IPS DF 19.7 (cell line): ENCODE measurements around the gene KLHL21.

Experiments used
- DNase-seq: peaks from one replicate; pipeline ENCODE4 v3.0.0-alpha.2; 2013; ENCODE audit warnings: low read depth, low spot score

KLHL21 gene

DNA sequence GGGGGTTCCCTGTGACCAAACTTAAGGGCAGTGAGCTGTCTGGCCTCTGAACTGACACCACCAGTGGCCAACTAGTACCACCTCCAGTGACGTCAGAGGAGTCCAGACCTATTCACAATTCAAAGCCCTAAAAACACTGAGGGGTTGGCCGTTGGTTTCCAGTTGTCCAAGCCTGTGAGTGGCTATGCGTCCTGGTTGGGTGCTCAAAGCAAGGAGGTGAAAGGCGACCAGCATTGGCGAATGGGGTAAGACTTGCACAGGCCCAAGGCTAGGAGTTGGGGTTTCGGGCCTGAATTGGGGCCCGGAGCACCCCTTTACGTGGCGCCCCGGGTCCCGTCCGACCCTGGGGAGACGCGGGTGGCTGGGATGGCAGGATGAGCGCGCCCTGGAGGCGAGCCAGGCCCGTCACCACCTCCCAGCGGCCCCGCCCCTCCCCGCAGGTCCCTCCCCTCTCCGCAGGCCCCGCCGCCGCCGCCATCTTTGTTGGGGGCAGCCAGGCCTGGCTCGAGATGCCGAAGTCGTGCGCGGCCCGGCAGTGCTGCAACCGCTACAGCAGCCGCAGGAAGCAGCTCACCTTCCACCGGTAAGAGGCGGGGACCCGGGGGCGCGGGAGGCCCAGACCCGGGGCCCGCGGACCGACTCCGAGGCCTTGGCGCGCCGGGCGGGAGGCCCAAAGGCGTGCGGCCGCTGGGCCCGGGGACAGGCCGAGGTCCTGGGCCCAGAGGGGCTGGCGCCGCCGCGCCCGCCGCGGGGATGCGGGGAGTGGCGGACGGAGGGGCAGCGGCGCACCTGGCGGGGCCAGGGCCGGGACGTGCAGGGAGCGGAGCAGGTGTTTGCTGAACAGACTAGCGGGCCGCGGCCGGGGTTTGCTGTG, 22.3 kb upstream of the KLHL21 start, which contains the start of gene THAP3:
THAP3 (plus strand) TSS at position 159 of the 874 bp plus-strand sequence; CDS start at position 510, 351 bp downstream.
- no peak for DNase-seq

DNA sequence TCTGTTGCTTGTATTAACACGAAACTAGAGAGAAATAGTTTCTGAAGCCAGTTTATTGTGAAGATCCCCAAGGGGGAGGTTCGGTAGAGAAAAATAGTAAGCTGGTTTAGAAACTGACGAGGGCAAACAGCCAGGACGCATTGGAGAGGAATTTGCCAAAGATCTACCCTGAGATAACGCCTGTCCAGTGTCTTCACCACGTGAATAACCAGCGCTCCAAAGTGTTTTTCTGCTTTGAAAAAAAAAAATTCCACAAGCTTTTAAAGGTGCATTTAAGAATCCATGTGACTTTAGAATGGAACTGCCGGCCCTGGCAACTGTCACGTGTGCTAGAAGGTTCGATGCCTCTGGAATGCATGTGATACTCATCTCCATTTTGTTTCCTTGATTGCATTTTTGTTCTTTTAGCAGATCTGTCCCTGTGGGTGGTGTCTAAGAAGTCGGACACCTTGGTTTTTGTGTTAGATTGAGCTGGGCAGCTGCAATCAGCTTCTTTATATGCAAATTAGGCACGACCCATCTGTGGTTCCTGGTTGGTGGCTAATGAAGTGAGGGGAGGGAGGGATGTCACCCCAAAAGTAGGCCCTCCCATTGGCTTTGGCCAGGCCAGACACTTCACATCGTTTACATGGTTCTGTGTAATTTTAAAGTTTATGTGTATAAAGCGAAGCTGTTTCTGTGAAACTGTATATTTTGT, 20.7 kb upstream of the KLHL21 start:
- no peak for DNase-seq

DNA sequence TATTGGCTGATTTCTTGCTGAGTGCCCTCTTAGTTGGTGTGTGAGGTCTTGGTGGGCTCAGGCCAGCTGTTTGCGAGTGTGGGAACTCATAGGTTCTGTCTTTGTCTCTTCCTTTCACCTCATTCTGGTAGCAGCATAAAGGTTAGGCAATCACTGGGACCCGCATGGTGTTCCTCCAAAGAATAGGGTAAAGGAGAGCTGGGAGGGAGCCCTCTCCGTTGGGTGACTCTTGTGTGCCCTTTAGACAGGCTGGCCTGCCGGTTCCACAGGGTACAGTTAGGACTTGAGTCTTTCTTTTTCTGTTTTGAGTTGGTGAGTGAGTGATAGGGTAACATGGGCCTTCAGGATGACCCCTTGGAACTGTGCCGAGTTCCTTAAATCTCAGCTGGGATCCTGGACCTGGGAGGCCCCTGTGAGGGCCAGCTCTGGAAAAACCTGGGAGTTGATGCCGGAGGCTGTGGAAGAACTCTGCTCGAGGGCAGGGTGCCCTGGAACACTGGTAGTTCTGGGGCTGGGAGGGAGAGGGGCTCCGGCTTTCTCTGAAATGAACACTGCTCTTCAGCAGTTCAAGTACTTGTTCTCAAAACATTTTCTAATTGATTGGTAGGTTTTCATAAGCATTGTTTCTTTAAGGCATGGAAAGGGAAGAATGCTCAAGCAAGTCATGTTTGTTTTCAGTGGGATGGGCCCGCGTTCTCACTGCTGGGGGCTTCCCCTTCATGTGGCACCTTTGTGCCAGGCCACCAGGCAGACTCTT, 19.9 kb upstream of the KLHL21 start:
- no peak for DNase-seq

DNA sequence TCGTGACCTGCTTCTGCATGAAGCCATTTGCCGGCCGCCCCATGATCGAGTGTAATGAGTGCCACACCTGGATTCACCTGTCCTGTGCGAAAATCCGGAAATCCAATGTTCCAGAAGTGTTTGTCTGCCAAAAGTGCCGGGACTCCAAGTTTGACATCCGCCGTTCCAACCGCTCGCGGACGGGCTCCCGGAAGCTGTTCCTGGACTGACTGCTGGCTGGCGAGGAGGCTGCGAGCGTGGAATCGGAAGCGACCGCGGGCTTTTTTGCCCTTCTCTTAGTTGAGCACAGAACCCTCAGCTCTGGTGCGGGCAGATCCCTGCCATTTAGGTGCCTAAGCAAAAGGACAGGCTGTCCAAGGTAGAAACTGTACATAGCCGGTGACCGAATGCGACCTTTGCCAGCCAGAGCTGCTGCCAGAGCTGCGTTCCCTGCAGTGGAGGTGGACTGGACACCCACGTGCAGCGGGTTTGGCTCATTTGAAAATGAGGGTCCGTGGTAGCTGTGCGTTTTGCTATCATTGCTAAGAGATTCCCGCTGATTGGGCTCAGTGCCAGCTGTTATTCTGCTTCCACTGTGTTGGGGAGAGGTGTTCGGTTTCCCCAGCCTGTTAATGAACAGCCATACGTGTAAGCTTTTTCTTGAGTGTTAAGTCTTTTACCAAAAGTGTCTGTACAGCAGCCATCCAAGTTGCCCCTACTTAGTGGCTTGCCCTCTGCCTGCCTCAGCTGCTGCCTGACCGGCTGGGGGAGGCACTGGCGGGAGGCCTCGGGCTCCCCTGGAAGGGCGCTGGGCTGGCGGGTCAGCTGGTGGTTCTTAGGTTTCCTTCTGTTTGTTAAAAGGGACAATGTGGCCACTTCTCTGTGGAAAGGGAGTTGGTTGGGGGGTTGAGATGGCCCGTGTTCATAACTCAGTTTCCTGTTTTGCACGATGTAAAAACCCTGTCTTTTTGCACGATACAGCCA, 19.0 kb upstream of the KLHL21 start:
- no peak for DNase-seq

DNA sequence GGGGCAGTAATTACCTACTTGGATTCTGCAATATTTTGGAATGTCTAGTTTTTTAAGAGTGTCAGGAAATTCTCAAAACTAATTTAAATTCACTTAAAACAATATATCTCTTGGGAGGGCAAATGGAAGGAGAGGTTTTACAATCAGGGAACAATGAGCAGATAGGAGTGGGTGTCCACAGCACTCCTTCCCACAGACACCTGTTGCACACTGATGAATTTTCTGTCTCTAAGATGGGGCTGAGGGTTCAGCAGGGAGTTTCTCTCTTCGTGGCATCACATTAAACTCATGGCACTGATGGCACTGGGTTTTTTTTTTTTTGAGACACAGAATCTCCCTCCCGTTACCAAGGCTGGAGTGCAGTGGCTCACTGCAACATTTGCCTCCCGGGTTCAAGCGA, 16.4 kb upstream of the KLHL21 start:
- DNase-seq: no peak

DNA sequence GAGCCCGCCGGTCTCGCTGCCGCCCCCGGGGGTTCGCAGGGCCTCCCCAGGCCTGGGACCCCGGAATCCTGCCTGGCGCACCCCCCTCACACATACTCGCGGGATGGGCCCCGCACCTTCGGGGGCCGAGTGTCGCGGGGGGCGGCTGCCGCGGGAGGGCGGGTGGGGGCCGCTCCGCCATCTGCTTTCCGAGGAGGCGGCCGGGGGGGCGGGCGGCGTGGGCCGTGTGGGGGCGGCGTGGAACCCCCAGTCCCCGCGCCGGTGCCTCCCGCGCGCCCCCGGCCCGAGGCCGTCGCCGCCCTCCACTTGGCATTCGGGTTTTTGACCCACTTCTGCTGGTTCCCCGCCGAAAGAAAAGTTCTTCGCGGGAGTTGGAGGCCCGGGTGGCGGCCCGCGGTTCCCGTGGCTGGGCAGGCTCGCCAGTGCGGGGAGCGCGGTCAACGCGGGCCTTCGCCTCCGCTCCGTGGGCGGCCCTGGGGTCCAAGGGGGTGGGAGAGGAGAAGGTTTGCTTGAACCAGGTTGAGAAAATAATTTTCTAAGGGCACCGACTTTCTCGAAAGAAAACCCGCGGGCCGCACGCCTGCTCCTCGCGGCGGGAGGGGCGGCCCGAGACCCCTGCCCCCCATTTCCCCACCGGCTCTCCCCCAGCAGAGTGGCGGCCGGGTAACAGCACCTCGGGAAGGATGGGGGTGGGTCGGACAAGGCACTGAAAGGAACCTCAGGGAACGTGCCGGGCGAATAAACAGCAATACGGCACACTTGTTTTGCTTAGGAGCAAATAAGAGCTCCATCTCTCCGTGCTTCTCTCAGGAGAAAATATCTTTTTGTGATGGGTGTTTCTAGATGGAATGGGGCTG, 12.5 kb upstream of the KLHL21 start:
- DNase-seq: no peak

DNA sequence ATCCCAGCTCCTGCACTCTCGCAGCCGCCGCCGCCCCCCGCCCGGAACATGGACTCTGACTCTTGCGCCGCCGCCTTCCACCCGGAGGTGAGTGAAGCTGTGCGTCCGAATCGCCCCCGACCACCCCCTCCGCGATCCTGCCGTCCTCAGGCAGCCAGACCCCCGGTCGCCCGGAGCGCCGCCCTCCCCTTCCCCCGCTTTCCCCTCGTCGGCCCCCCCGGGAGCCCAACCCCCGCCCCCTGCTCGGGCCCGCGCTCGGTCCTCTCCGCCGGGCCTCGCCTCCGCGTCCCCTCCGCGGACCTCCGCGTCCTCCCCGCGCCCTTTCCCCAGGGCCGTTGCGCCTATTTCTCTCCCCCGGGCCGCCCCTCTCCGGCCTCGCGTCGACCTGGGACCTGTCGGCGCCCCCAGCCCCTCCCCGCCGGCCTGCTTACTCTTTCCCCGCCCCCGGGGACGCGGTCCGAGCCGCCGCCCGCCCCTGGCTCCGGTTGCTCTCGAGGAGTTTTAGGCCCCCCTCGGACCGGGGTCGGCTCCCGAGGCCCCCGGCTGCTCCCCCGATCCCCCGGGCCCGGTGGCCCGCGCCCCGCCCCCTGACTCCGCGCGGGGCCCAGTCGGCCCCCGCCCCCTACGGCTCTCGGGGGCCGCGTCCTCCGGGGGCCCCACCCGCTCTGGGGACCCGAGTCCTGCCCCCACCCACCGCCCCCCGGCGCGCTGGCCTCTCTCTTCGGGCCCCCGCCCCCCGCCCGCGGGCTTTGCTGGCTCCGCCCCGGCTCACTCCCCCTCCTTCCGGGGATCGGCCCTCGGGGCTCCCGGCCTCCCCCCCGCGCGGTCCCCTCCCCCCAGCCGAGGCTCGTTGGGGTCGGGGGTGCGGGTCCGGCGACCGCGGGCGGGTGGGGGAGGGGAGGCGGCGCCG, 11.6 kb upstream of the KLHL21 start:
- no peak for DNase-seq

DNA sequence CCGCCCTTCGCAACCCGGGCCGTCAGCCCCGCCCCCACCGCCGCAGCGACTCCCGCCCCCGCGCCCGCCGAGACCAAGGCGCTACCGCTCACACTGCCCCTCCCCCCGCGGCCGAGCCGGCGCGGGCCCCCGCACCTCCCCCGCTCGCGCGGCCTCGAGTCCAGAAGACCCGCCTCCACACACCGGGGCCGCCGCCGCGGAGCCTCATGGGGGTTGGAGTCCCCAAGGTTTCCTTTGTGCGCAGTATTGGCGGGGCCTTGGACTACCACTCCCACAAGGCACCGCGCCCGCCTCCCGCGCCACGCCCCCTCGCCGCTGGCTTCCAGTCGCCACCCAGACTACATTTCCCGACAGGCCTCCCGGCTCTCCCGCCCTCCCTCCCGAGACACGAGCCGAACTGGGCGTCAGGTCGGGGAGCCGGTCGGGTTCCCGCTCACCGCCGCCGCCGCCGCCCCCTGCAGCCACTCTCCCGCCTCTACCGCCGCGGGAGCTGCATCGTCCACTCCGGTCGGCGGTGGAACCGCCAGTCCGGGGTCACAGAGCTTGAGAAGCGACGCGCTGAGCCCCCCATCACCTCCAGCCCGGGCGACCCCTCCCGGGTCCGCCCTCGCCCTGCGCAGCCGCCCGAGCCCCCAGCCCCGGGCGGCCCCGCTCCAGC, 10.8 kb upstream of the KLHL21 start, which contains the start of gene PHF13:
PHF13 (plus strand) TSS at position 371 of the 658 bp plus-strand sequence. CDS start 336 bp downstream, outside the sequence.
- peak; percentile 86 for DNase-seq

DNA sequence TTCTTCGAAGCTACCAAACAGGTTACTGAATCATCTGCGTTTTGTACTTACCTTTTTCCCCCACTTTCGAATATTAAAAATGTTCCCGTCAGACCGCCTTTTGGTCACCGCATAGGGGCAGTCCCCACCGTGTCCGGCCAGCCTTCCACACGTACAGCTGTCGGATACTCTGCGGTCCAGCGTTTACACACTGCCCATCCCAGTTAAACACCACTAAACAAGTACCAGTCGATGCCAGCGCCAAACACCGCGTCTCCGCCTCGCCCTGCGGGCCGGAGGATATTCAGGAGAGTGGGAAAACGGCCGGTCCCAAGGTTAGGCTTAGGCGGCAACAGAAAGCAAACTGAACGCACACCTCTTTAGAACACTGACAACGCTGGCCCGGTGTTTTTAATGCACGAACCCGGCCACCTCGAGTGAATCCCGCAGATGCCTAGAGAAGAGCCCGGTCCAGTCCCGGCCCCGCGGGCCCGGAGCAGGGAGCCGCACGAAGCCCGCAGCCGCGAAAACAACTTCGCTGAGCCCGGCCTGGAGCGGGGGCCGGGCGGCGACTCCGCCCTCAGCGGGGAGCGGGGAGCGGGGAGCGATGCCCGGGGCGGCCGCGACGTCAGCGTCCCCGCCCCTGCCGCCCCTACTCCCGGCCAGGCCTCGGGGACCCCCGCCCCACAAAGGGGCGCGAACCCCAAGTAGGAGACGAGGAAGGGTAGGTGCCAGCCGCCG, 10.1 kb upstream of the KLHL21 start:
- no peak for DNase-seq

DNA sequence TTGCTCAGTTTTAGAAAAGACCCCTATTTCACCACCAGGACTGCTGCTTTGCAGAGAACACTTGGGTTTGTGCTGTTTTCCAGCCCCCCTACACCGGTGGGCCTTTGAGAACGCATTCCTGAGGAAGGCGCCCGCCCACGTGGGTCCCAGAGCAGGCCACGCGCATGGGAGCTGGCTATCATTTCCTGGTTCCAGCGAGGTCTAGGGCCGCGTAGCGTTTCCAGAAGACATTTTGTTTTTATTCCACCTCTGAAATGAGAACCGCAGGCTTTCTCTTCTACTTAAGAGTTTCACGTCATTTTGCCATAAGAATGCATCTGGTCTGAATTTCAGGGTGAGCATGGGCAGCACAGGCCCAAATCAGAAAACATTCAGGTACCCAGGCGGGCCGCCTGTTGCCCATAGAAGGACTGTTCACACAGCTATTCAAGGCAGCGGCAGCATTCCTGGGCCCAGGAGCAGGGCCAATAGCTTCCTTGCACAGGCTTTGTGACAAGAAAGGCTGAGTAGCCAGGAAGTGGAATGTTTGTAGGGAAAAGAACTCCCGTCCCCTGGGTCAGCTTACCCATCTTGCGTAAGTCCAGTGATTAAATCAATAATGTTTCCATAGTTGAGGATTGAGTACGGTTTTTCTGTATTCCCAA, 1.4 kb upstream of the KLHL21 start:
- peak; percentile 85 for DNase-seq

DNA sequence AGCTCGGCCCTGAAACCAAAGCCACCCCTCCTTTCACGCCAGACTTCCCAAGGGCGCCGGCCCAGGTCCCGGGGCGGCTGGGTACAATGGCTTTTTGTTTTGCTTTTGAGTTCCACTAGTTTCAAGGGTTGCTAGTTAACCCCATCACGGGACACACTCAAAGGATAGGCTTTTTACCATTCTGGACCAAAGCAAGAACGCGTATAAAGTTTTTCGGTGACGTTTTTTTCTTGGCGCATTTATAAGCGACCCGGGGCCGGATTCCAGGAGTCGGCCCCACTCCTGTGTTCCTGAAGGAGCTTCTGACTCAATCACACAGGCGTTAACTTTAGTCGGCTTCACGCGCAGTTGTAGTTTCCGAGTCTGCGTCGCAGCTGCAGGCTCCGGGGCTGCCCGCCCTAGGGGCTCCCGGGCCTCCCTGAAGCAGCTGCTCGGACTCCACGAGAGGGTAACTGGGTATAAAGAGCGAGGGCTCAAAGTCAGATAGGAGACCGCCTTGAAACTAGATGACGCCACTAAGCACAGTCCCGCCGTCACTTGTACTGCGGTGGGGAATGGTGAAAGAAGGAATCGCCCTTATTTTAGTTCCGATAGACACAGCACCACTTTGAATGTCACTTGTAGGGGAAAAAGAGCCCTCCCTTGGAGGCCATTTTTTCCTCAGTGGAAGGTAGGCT, 707 bp upstream of the KLHL21 start:
- no peak for DNase-seq

DNA sequence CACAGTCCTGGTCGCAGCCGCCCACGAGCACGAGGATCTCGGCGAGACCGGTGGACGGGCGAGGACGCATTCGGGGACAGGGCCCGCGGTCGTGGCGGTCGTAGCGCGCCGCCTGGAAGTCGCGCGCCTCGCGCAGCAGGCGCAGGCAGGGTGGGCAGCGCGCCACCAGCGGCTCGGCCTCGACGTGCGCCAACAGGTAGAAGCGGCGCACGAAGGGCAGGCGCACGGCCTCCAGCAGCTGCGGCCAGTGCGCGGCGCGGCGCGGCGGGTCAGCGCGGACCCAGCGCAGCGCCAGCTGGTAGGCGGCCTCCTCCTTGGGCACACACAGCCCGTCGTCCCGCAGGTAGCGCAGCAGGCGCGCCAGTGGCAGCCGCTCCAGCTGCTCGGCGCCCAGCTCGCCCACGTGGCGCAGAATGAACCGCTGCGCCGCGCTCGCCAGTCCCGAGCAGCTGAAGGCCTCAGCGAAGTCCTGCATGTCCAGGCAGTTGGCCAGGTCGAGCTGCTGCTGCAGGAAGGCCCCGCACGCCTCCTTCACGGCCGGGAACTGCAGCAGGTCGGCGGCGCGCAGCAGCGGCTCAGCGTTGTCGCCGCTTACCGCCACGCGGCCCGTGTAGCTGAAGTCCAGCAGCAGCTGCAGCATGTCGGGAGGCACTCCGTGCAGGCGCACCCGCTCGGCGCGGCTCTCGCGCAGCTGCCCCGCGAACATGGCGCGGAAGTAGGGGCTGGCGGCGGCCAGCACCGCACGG, 573 bp downstream of the KLHL21 start:
- DNase-seq: no peak

DNA sequence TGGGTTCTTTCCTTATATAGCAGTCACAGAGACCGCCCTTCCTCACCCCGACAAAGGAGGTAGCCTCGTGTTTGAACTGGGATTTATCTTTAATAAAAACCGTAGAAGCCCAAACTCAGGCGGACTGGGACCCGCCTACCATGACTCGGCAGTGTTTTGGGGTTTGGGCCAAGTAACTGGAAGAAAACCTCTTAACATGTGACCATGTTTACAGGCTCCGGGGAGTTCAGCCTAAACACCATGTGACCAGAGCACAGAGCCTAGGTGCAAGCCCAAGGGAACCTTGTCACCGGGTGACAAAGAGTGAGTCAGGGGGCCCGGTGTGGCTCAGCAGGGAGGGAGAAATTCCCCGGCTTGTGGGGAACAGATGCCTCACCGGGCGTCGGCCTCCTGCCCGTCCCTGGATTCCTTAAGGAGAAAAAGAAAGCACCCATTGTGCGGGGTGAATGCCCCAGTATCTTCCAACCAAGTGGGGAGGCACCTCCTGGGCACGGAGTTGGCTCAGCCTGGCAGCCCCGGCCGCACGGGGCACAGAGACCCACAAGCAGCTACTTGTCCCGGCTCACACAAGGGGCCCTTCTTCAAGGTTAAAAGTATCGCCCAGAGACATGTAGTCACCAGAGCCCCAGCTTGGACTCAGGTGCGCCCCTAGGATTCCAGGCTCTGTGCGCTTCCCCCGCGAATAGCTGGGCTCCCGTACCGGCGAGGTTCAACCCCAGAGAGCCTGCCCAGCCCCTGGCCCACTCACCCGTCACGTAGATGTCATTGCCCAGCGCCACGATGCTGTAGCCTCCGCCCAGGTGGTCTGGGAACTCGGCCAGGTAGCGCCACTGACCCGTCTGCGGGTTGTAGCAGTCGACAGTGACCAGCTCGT, 1.4 kb downstream of the KLHL21 start:
- no peak for DNase-seq

DNA sequence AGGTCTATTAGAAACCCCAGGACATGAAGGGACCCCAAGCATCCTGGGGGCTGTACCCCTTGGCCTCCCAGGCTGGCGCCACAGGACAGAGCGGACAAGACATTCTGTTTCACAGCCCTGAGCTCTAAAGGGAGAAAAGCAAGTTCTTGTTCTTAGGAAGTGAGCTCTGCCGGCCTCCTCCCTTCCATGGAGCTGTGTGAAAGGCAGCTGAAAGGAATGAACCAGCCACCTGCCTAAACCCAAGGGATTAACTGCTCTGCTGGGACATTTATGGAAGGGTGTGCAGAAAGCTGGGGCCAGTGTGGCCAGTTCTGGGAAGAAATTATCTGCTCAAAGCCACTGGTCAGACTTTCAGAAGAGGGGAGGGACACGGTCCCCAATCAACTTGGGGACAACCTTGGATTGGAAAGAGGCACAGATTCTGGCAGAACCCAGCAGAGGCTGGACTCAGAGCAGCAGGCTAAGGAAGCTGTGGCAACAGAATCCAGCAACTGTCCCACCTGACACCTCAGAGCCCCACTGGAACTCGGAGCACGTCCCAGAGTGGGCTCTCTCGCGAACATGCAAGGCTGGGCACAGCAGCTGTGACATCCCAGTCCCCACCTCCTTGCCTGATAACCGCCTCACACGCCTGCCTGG, 2.1 kb downstream of the KLHL21 start:
- DNase-seq: no peak
